DOHH2 (cell line): Measurements from ENCODE around the gene CTRB1.

Experiments used
- H3F3A ChIP-seq: fragments of 200-600 bp; sonication (generic), shearing (Covaris generic); 2 replicates; pipeline ENCODE4 v1.6.0; 2016; ENCODE audit warnings: antibody characterized with exemption, mild to moderate bottlenecking; ENCODE audit not compliant: control insufficient read depth, insufficient read depth
- H3K27ac ChIP-seq: fragments of 200-600 bp; sonication (generic); 2 replicates; pipeline ENCODE4 v1.5.1; 2014; ENCODE audit warnings: low read depth, mild to moderate bottlenecking, low read length, moderate library complexity
- H3K27me3 ChIP-seq: fragments of 200-600 bp; sonication (generic); 2 replicates; pipeline ENCODE4 v1.6.1; 2014; ENCODE audit warnings: mild to moderate bottlenecking, low read length, mixed read lengths; ENCODE audit not compliant: control insufficient read depth
- H3K36me3 ChIP-seq: fragments of 200-600 bp; sonication (generic); 2 replicates; pipeline ENCODE4 v1.6.1; 2014; ENCODE audit warnings: mild to moderate bottlenecking, low read length, moderate library complexity, mixed read lengths; ENCODE audit not compliant: control insufficient read depth
- H3K4me1 ChIP-seq: fragments of 200-600 bp; sonication (generic); 2 replicates; pipeline ENCODE4 v1.6.1; 2014; ENCODE audit warnings: mild to moderate bottlenecking, low read length, mixed read lengths; ENCODE audit not compliant: control insufficient read depth
- H3K4me2 ChIP-seq: fragments of 200-600 bp; sonication (generic); 2 replicates; pipeline ENCODE4 v1.6.0; 2014; ENCODE audit warnings: mild to moderate bottlenecking, low read length, moderate library complexity
- H3K4me3 ChIP-seq: fragments of 200-600 bp; sonication (generic); 2 replicates; pipeline ENCODE4 v1.5.1; 2014; ENCODE audit warnings: mild to moderate bottlenecking, low read length, mixed read lengths
- H3K79me2 ChIP-seq: fragments of 200-600 bp; sonication (generic); 2 replicates; pipeline ENCODE4 v1.6.1; 2014; ENCODE audit warnings: mild to moderate bottlenecking, low read length, mixed read lengths; ENCODE audit not compliant: control insufficient read depth
- H3K9me2 ChIP-seq: fragments of 200-600 bp; sonication (generic); replicated peaks from 2 replicates; pipeline ENCODE4 v1.6.1; 2014; ENCODE audit warnings: mild to moderate bottlenecking, low read length, mixed read lengths; ENCODE audit not compliant: control insufficient read depth
- H3K9me3 ChIP-seq: fragments of 200-600 bp; sonication (generic); 2 replicates; pipeline ENCODE4 v1.6.1; 2014; ENCODE audit warnings: antibody characterized with exemption, low read length, mixed read lengths; ENCODE audit not compliant: control insufficient read depth, insufficient read depth
- H4K20me1 ChIP-seq: fragments of 200-600 bp; sonication (generic); 2 replicates; pipeline ENCODE4 v1.6.0; 2014; ENCODE audit warnings: low read depth, mild to moderate bottlenecking, antibody characterized with exemption, low read length, moderate library complexity; ENCODE audit not compliant: control insufficient read depth, insufficient read depth
- CTCF ChIP-seq: fragments of 200-600 bp; sonication (generic); IDR thresholded peaks from one replicate; pipeline ENCODE4 v1.5.1; 2014; ENCODE audit warnings: antibody characterized with exemption, mild to moderate bottlenecking, low read depth, low read length; ENCODE audit not compliant: poor library complexity, severe bottlenecking
- EZH2phosphoT487 ChIP-seq: fragments of 200-600 bp; sonication (generic); IDR thresholded peaks from 2 replicates; pipeline ENCODE4 v1.6.1; 2017; ENCODE audit warnings: borderline replicate concordance, mild to moderate bottlenecking, antibody characterized with exemption, low read length, moderate library complexity, mixed read lengths

The CTRB1 gene

GRCh38 chr16:75247249-75247648, 28.5 kb downstream of the CTRB1 start:
- Histone ChIP-seq H3K36me3 (no peaks in the 10 kb centered on the region), H3K9me2 (no peaks in the 10 kb centered on the region), H3K4me2 (no peak overlapping the region), H3F3A (no peaks in the 10 kb centered on the region), H3K79me2 (no peaks in the 10 kb centered on the region; the same call in 1 of the 2 replicates), H3K27ac (no peak overlapping the region), H3K4me1 (peaks cover 23% of the 10 kb centered on the region), H4K20me1 (peaks cover 9% of the 10 kb centered on the region; the same call in 1 of the 2 replicates), H3K4me3 (no peak overlapping the region), H3K27me3 (peaks cover 13% of the 10 kb centered on the region), H3K9me3 (no peaks in the 10 kb centered on the region)
- TF ChIP-seq CTCF (no peak), EZH2phosphoT487 (no peak)

- peaks cover 23% of the 10 kb centered on the region for H3K4me1 ChIP-seq
- no peak for TF ChIP-seq CTCF
- no peak for TF ChIP-seq EZH2phosphoT487
- no peaks in the 10 kb centered on the region for H3F3A ChIP-seq
- peaks cover 13% of the 10 kb centered on the region for H3K27me3 ChIP-seq
- no peaks in the 10 kb centered on the region; the same call in 1 of the 2 replicates for H3K79me2 ChIP-seq
- H3K4me3 ChIP-seq, result no peak overlapping the region
- no peaks in the 10 kb centered on the region for H3K9me3 ChIP-seq
- H3K9me2 ChIP-seq, result no peaks in the 10 kb centered on the region
- H3K4me2 ChIP-seq, result no peak overlapping the region
- H3K36me3 ChIP-seq, result no peaks in the 10 kb centered on the region
- H3K27ac ChIP-seq, result no peak overlapping the region
- H4K20me1 ChIP-seq, result peaks cover 9% of the 10 kb centered on the region; the same call in 1 of the 2 replicates
These were observed 29.4 kb downstream of the CTRB1 start for GRCh38 chr16:75248142-75248535.

GRCh38 chr16:75248536-75249380, 30.0 kb downstream of the CTRB1 start:
- no peaks in the 10 kb centered on the region; the same call in 1 of the 2 replicates for H3K79me2 ChIP-seq
- no peaks in the 10 kb centered on the region for H3K36me3 ChIP-seq
- H4K20me1 ChIP-seq, result peaks cover 9% of the 10 kb centered on the region; the same call in 1 of the 2 replicates
- no peak for TF ChIP-seq CTCF
- TF ChIP-seq EZH2phosphoT487, result no peak
- H3K4me3 ChIP-seq, result no peak overlapping the region
- H3K9me2 ChIP-seq, result no peaks in the 10 kb centered on the region
- H3K27ac ChIP-seq, result no peak overlapping the region
- peaks cover 23% of the 10 kb centered on the region for H3K4me1 ChIP-seq
- no peak overlapping the region for H3K4me2 ChIP-seq
- H3F3A ChIP-seq, result no peaks in the 10 kb centered on the region
- no peaks in the 10 kb centered on the region for H3K9me3 ChIP-seq
- peaks cover 13% of the 10 kb centered on the region for H3K27me3 ChIP-seq
